ENCODE data around the gene ABLIM1. TPM values are rescaled to one million over a fixed set of nuclear protein-coding genes. Genes with fewer than 3 reads are reported as not detected.

The ABLIM1 gene
- total and polyA plus RNA-seq, 2 experiments from 2014 or later: 21.9 to 45.1 TPM

- TF ChIP-seq REST (IDR thresholded peaks at IDR 0.05; ENCODE audit: unreplicated experiment) (no peak), ETS1 (IDR thresholded peaks at IDR 0.05) (no peak), ZNF331 (CRISPR knock-in tag; IDR thresholded peaks at IDR 0.05; ENCODE audit: low read depth) (no peak), EZH2 (IDR thresholded peaks at IDR 0.05; ENCODE audit: low read depth, unreplicated experiment) (no peak), ZNF114 (CRISPR knock-in tag; IDR thresholded peaks at IDR 0.05) (no peak), STAT1 (IDR thresholded peaks at IDR 0.05; ENCODE audit: unreplicated experiment) (no peak), POLR2AphosphoS5 (IDR thresholded peaks at IDR 0.05; ENCODE audit: low read depth) (no peak), NANOG (IDR thresholded peaks at IDR 0.05; ENCODE audit: borderline replicate concordance) (no peak), CREB1 (CRISPR knock-in tag; IDR thresholded peaks at IDR 0.05; ENCODE audit: low read depth) (no peak), JUNB (IDR thresholded peaks at IDR 0.05; ENCODE audit: unreplicated experiment) (no peak)
Observed at GRCh38 chr10:114541797-114542160, 116.3 kb downstream of the ABLIM1 start (continued).

- Histone ChIP-seq H3K36me3 (ENCODE audit: insufficient read depth) (no peaks in the 10 kb centered on the region), H3F3A (replicated peaks; ENCODE audit: low read depth) (no peaks in the 10 kb centered on the region), H4K20me1 (replicated peaks; ENCODE audit: insufficient read depth) (no peaks in the 10 kb centered on the region; the same call in 1 of the 2 replicates), H3K4me1 (ENCODE audit: insufficient read depth) (peaks cover 31% of the 10 kb centered on the region), H2AFZ (no peak overlapping the region), H3K4me2 (no peak overlapping the region), H3K27me3 (ENCODE audit: insufficient read depth) (peaks cover 17% of the 10 kb centered on the region), H3K27ac (ENCODE audit: low read depth) (no peak overlapping the region), H3K9me2 (ENCODE audit: insufficient read depth) (no peaks in the 10 kb centered on the region; the same call in 1 of the 2 replicates), H3K4me3 (no peak overlapping the region), H3K79me2 (replicated peaks; ENCODE audit: insufficient read depth) (no peaks in the 10 kb centered on the region)
- DNase-seq (ENCODE audit: low spot score): no peak
- peaks cover 23% of the 10 kb centered on the region for H3K27me3 Mint-ChIP-seq (ENCODE audit: insufficient read depth, low read depth, poor library complexity)
- no peak for ATAC-seq
- H3K4me1 Mint-ChIP-seq: peaks cover 27% of the 10 kb centered on the region
- H3K4me3 Mint-ChIP-seq: no peak overlapping the region
- H3K36me3 Mint-ChIP-seq (ENCODE audit: low read depth): no peaks in the 10 kb centered on the region; the same call in 2 of the 3 replicates
- peaks cover 5% of the 10 kb centered on the region; the same call in 1 of the 3 replicates for H3K9me3 Mint-ChIP-seq
- no peak overlapping the region for H3K27ac Mint-ChIP-seq
- TF ChIP-seq CREB1 (CRISPR knock-in tag; IDR thresholded peaks at IDR 0.05; ENCODE audit: low read depth) (no peak), ZNF331 (CRISPR knock-in tag; IDR thresholded peaks at IDR 0.05; ENCODE audit: low read depth) (no peak), EZH2phosphoT487 (IDR thresholded peaks at IDR 0.05; ENCODE audit: unreplicated experiment) (no peak)
Observed at GRCh38 chr10:114541081-114541796, 116.8 kb downstream of the ABLIM1 start.
